K562 treated with DMSO at 1 percent for 48 hours (cell line): ENCODE results near the gene ABCA1. TPM values are rescaled to one million over a fixed set of nuclear protein-coding genes. Genes with fewer than 3 reads are reported as not detected.

Source experiments
- total RNA-seq: library from RNA; unstranded; fragments of 300-600 nt; gene quantifications from 2 replicates; pipeline ENCODE4 v1.2.3, GENCODE V29; 2022; ENCODE audit warnings: low replicate concordance; ENCODE audit errors: extremely low read depth

Gene ABCA1
- not detected in 2 replicates for total RNA-seq

GRCh38 chr9:104927912-104928740 lies at the start of gene ABCA1:
Gene ABCA1 (minus strand): TSS chr9:104928155. CDS start chr9:104903679, 24,476 bp downstream.

GRCh38 chr9:104747565-104748358 lies 180.2 kb downstream of the ABCA1 start, which contains the start of gene NIPSNAP3A:
Gene NIPSNAP3A (plus strand): TSS chr9:104747683. CDS start chr9:104747793, 110 bp downstream.

Other genes with a start within 250 kb of the ABCA1 start
- not detected in 2 replicates for gene OR13D1, start 233.6 kb downstream of the ABCA1 start, total RNA-seq
- not detected in 2 replicates for gene NIPSNAP3A, start 180.5 kb downstream of the ABCA1 start, total RNA-seq
- gene NIPSNAP3B, start 164.0 kb downstream of the ABCA1 start, total RNA-seq, result not detected in 2 replicates